Hematopoietic multipotent progenitor cell treated with erythropoietin and hydrocortisone succinate and interleukin-3 and kit ligand, for 17 days (in vitro differentiated cells): Measurements from ENCODE around the gene FSTL1.

ENCODE experiments used
- DNase-seq: peaks from one replicate; pipeline ENCODE4 v3.0.0-alpha.2; 2015; ENCODE audit warnings: low spot score

Gene FSTL1

GRCh38 chr3:120450600-120451271, at the start of gene FSTL1:
FSTL1 (minus strand) TSS chr3:120450992; CDS start chr3:120450746, 246 bp downstream.
- no peak for DNase-seq

DNA sequence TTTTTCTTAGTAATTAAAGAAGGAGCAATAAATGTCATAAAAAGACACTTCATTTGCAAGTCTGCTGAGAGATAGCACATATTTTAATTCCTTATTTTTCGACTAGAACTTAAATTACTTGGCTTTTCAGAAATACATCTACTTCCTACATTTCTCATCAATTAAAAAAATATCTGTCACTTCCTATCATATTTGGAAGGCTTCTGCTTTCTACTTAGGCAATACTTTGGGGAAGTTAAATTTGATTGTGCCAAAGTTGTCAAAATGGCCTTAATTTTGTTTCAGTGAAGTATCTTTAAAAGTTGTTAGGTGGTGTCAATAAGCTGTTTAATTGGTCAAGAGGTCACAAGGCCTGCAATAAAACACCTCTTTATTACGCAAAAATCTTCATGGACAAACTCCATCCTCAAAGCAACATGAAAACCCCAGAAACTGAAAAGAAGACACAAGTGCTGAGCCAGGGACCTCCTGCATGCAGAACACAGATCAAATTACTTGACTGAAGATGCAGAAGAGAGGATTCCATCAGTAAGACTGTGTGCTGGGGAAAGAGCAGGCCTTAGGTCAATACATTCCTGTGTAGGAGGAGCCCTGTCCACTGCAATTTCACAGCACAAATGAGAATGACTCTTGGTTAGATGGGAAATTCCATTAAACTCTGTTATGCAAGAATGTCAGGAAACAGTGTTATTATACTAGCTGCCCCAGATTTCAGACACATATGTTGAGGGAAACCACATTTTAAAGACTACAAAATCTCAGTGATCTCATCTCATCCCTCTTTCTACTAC, 48.0 kb upstream of the FSTL1 start:
- no peak for DNase-seq

GRCh38 chr3:120497818-120498217, 47.0 kb upstream of the FSTL1 start:
- DNase-seq: no peak

DNA sequence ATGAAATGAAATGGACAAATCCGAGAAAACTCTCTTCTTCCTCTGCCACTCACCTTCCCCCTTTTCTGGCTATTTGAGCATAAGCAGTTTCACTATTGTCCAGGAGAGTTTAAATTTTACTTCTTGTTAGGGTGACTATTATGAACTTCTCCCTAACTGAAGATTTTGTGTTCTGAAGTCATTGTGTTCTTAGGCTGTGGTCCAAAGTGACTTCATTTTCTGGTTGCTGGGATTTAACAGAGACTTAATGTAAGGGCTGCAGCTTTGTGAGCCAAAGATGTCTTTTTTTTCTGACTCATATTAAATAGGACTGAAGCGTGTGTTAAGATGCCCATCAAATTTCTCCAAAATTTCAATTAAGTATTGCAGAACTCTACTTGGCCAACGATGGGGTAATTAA, 46.5 kb upstream of the FSTL1 start:
- DNase-seq: no peak

GRCh38 chr3:120496278-120497002, 45.6 kb upstream of the FSTL1 start:
- no peak for DNase-seq

- no peak for DNase-seq
Measured at GRCh38 chr3:120495809-120496208, 45.0 kb upstream of the FSTL1 start.

- DNase-seq: no peak
Measured at GRCh38 chr3:120492103-120492502, 41.3 kb upstream of the FSTL1 start.

DNA sequence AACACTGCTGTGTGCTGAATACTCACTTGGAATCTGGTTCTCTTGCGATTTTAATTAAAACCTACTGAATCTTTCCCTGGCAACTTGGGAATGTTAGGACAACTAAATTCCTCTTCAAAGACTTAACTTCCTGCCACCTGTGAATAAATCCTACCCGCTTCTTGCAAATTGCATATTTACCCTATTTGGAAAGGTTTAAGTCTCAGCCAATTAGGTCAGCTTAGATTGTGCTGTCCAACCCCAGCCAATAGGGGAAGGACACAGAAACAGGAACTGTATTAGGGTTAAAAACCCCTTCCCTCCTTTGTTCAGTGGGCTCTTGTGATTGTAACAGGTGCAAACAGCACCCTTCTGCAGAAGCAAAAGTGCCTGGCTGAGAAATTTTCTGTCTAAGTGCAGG, 38.6 kb upstream of the FSTL1 start:
- DNase-seq: no peak

DNA sequence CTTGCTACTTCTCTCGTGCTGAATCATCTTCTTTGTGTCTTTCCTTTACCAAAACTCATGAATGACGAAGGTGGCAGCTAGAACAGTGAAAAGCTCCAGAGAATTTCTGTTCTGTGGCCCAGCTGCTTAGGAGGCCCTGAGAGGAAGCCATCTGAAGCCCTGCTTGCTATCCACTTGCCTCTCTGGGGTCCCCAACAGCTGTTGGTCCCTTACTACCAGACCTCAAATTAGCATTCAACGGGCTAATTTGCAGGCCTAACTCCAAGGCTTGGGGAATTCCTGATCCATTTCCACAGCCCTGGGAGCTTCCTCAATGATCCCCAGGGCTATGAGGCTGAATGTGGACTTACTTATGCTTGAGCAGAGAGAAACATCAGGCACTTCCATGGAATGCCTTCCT, 37.5 kb upstream of the FSTL1 start:
- DNase-seq: no peak

DNA sequence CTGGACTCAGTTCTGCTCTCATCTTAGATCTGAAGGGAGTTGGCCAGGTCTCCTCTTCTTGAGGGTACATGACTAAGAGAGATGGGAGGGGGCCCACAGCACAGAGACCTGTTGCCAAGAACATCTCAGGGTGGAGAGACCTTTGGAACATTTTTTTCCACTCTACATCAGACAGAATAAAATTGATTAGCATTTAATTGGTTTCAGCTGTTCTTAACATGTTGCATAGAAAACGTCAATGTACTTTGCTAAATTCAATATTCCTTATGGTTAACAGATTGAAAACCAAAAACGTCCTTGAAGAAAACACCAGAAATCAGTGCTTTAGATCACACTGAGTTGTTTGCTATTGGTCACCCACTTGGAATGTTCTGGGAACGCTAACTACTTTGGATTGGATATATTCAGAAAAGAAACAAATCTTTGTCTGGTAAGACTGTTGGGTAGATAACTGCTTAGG, 36.4 kb upstream of the FSTL1 start:
- no peak for DNase-seq

GRCh38 chr3:120481081-120481480, 30.3 kb upstream of the FSTL1 start:
- no peak for DNase-seq

GRCh38 chr3:120477781-120478180, 27.0 kb upstream of the FSTL1 start:
- DNase-seq: no peak

DNA sequence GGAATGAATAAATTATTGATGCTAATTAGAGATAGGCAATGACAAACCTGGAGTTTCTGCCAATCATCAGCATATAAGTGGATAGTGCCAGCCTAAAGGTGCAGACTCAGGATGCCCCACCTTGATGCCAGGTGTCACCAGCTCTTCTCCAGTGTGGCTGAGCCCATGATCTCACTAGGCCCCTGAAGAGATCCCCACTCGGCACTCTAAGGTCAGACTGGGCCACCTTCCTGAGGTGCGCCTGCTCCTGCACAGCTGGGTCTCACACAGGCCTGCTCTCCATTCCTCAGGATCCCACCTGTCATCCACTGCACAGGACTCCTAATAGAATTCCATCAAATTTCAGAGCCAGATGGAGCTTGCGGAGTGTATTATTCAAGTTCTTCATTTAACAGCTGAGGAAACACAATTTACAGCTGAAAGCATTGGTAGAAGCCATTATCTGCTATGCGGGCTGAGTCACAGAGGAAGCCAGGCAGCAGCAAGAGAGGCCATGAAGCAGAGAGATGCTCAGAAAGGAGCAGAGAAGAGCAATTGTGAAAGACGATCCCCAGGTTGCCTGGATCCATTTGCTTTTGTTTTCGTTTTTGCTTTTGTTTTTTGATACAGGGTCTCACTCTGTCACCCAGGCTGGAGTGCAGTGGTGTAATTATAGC, 25.1 kb upstream of the FSTL1 start:
- DNase-seq: no peak

DNA sequence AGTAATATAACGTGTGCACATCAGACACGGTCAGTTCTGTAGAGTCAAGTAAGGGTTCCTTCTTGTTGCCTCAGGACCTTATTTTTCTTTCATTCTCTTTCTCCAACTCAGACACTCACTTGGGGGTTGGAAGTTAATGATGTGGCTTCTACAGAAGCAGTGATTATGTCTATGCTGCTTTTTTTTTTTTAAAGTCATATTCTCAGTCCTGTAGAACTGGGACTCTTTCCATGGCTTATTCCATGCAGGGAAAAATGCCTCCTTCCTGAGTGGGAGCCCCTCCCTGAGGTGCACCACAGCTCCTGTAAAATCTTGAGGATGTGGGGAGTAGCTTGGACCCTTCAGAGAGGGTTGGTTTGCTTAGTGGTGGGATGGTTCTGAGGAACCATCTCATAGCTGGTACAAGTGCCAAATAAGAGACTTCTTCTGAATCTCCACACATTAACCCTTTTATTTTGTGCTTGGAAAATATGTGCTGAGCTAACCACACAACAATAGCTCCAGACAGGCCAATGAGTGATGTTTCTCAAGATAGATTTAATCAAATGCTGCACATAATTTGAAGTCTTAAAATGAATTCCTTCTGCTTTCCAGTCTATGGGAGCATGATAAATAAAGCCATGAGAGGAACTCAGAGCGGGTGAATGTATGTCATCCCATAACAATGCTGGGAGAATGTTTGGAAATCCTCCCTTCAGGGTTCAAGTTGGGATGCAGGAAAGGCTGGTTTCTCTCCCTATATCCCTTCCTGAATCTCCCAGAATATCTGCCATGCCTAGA, 23.3 kb upstream of the FSTL1 start:
- no peak for DNase-seq

DNA sequence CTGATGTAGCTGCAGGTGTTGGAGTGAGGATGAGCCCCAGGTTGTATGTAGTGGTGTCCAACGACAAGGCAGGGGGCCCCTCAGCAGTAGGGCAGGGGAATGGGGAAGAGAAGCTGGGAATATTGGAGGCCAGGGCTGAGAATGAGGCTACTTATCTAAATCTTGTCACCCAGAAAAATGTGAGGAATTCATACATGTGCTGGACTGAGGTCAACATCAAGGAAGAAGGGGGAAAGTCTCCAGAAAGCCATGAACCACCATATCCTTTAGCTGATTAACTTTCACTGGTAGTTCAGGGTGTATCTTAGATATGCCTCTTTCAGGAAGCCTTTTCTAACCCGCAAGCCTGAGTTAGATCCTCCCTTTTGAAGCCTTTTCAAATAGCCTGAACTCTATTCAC, 22.6 kb upstream of the FSTL1 start:
- no peak for DNase-seq

- DNase-seq: no peak
Measured at GRCh38 chr3:120472121-120472844, 21.5 kb upstream of the FSTL1 start.

DNA sequence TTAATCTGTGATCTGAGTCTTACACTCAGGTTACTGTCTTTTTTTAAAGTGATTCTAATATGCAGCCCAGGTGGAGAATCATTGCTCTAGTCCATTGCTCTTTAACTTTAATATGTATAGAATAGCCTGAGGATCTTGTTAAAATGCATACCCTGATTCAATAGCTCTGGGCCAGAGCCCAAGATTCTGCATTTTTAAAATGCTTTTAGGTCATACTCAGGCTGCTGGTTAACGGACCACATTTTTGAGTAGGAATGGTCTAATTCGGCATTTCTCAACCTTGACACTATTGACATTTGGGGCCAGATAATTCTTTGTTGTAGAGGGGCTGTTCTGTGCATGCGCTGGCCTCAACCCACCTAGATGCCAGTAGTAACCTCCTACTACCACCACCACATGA, 20.9 kb upstream of the FSTL1 start:
- DNase-seq: no peak

GRCh38 chr3:120470870-120471269, 20.1 kb upstream of the FSTL1 start:
- no peak for DNase-seq

GRCh38 chr3:120469882-120470301, 19.1 kb upstream of the FSTL1 start:
- no peak for DNase-seq

DNA sequence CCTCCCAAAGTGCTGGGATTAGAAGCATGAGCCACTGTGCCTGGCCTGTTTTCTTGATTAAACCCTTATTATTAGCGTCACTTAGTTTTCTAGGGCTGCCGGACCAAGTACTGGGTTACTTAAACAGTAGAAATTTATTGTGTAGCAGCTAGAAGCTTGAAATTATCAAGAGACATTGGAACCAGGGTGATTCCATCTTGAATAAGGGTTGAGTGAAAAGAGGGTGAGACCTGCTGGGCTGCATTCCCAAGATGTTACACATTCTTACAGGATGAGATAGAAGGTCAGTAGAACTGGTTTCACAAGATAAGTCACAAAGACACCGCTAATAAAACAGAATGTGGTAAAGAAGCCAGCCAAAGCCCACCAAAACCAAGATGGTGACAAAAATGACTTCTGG, 18.6 kb upstream of the FSTL1 start:
- DNase-seq: no peak
